GM21381 (cell line): ENCODE results near the gene NFIA.
"Not testable (repeated sequence)": the region's sequence is repeated elsewhere in the genome, so short reads cannot be mapped to it uniquely, and the experiment has no call there.

Experiments used
- ATAC-seq: cut with Tn5 transposase; IDR thresholded peaks from one replicate; pipeline ENCODE4 v1.9.1; 2021; ENCODE audit warnings: mild to moderate bottlenecking, moderate library complexity; ENCODE audit not compliant: unreplicated experiment

NFIA gene

DNA sequence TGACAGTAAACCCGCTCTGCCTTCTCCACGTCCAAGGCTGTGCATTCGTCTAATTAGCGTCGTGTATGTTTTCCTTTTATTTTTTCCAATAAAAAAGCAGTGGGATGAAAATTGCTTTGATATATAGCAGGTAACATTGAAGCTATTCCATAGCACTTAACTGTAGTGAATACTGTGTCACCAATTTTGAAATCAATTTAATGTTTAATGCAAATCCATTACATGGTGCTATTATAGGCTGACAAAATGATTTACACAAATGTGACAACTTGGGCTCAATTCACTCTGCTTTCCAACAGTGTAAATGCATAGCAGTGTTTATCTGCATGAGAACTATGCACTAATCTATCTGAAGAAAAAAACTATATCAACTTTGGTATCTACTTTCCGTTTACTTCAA is 377.8 kb downstream of the NFIA start:
- no peak for ATAC-seq

DNA sequence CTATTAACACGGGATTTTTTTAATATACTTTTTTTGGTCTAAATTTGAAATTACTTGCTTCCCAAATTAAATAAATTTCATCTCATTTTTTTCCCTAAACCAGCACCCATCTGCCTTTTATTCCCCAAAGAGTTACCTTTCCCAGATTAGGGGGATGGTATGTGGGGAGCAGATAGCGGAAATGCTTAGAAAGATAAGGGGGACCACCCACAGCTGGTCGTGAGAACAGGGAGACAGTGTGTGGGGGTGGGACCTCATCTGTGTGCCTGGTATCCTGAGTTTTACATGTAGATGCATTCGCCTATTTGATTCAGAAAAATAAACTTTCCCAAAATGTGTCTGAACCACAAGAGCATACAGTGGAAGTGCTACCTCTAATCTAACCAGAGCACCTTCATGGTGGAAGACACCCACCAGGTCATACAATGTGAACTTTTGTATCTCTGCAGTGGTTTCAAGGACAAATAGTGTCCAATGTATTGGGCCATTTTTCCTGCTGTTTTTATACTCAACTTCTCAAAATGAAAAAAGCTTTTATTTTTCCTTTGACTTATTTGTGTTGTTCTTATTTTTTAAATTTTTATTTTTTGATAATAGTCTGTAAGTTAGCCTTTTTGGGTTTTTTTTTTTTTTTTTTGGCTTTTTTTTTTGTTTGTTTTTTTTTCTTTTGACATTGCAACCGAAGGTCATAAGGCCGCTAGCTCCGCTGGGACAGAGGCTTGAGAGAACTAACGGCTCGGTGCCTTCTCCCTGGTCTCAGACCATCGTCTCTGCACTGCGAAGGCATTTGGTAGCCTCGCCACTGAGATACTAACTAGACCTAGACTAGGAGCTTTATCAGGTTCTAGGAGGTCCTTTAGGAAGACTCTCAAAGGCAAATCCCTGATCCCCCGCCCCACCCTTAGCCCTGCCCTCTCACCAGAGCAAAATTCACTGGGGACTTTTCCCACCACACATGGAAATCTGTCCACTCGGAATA is 379.3 kb downstream of the NFIA start:
- no peak for ATAC-seq

DNA sequence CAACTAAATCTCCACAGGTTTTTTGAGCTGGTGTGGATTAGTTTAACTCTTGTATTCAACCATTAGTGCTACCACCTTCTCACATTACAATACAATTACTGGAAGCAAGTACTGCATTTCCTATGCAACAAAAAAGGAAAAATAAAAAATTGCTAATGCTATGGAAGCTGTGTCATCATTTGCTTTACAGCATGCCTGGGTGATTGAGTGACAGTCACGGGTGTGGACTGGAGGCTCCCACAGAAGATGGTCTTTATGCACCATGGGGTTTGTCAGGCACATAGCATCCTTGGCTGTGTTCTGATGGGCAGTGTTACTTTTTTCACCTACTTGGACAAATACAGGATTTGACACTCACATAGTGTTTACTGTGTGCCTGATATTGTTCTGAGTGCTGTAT is 380.3 kb downstream of the NFIA start:
- no peak for ATAC-seq

DNA sequence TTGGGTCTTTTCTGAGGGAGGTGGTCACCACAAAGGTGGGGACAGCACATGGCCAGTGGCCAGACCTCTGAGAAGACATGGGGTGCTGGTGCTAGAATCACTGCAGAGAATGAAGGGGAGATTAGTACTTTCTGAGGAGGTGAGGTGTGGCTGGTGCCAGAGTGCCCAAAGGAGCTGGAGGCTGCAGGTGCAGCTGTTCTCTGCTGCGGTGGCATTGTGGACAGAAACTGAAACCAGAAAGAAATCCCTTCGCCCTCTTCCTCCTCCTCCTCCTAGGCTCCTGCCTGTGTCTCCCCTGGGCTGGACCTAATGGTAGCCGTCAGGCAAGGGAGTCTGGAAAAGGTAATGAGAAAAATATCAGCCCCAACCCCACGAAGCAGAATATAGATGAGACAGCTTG is 380.9 kb downstream of the NFIA start:
- no peak for ATAC-seq

DNA sequence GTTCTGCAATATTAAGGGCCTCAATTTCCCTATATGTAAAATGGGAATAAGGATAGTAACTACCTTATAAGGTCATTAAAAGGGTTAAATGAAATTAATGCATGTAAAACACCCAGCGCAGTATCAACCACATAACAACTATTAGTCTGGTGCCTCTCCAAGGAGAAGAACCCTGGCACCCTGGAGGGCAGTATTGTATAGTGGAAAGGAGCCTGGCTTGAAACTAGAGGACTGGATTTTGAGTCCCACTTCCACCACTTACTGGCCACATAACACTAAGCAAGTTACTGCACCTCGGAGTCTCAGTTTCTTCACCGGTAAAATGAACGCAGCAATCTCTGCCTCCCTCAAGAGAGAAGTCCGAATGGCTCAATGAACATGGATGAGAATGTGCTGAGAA is 385.5 kb downstream of the NFIA start:
- ATAC-seq: not testable (repeated sequence)

DNA sequence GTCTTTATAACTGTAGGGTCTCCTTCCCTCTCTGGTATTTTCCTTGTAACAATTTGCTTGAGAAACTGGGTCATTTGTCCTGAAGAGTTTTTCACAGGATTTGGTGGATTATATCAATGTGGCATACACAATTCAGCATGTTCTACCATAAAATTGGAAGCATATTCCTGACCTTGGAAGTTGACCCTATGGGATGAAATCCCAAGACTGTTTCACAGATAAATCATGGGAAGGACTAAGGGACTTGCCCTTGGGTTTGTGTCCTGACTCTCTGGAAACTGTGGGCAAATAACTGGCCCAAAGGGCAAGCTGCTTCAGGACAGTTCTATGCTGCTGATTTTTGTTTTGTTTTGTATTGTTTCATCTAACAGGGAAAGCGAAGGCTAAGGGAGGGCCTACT is 387.0 kb downstream of the NFIA start:
- ATAC-seq: no peak

DNA sequence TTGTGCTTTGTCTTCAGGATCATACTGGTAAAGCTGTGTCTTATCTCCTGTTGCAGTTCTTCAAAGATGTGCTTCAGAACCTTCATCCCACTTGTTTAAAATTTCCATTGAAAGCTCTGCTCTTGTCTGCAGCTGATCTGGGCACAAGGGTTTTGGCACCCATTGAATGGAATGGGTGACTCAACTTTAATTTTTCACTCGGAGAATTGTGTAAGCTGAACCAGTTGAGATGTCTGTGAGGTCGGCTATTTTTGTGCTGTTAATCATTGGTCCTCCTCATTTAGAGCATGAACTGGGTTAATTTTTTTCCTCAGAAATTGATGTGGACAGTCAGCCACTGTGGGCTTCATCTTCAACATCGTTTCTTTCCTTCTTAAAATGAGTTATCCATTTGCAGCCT is 390.5 kb downstream of the NFIA start:
- ATAC-seq: no peak

DNA sequence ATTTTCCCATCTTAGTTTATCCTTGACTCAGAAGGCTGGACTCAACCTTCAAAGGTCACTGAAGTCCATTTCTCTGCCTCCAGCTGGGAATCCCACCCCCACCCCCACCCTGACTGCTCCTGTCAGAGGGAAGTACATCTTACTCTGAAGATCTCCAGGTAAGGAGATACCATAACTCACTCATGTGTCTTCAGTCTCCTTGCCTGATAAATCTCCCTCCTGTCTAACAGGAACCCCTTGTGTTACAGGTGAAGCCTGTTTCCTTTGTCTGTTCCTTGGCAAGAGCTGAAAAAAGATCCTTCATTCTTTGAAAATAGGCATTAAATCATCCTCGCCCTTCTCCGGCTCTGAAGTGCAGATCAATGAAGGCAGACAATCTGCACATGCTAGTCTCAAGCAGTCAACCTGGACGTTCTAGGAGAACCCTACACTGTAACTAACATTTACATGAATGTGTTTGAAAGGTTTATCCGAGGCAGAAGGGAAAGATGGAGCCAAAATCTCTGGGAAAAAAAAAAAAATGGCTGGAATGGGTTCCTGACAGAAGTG is 392.0 kb downstream of the NFIA start:
- ATAC-seq: no peak

DNA sequence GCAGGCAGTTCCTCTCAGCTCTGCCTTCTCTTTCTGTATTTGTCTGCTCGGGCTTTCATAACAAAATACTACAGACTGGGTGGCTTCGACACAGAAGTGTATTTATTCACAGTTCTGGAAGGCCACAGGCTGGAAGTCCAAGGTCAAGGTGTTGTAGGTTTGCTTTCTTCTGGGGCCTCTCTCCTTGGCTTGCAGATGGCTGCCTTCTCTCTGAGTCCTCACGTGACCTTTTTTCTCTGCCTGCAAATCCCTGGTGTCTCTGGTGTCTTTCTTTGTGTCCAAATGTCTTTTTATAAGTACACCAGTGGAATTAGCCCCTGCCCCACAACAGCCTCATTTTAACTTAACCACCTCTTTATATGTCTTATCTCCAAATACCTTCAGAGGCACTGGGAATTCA is 392.6 kb downstream of the NFIA start:
- no peak for ATAC-seq

DNA sequence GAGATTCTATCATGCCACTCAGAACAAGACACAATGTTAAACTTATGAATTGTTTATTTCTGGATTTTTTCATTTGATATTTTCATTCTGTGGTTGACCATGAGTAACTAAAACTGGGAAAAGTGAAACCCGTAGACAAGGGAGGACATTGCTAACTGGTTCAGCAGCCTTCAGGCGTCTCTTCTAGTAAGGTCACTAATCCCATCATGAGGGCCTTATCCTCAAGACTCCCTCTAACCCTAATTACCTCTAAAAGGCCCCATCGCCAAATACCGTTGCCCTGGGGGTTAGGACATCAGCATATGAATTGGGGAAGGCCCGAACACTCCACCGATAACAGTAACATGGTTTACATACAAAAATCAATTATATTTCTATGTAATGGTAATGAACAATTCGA is 394.9 kb downstream of the NFIA start:
- ATAC-seq: no peak

DNA sequence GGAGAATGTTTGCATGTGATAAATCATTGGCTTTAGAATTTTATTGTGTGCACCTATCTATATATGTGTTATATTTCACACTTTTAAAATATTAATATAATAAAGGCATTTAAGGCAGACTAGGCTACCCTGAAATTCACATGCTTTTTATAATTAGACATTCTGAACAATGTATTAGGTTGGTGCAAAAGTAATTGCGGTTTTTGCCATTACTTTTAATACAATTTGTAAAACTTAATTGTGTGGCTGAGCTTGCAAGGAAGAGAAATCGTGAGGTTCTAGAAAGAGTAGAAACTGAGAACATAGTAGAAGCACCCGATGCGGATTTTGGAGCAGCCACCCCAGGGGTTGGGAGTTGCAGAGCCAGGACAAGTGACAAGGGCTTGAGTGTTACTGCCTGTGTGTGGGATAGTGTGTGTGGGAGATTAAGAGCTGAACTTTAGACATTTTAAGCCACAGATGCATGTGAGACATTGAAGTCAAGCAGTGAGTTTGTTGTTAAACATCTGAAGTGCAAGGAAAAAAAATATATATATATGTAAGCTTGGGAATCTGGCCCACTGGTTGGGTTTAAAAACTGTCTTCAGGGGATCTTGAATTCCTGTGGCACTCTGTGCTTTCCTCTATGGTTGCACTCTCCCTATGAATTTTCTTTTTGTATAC is 398.0 kb downstream of the NFIA start:
- ATAC-seq: no peak

DNA sequence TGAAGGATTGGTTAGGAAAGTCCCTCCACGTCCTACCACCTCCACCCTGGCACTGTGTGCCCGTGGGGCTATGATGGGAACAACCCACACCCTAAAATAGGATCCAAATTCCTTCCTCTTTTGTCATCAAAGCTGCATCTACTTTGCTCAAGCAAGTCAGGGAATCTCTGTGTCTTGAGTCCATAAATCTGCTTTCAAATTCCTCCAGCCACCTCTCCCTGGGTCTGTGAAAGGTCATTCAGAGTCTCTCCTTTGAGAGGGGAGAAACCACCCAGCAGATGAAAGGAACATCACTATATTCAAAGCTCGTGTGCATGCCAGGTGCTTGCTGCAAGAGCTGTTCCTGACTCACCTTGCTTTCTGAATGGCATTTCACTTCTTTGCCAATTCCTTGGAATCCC is 399.0 kb downstream of the NFIA start:
- ATAC-seq: no peak

DNA sequence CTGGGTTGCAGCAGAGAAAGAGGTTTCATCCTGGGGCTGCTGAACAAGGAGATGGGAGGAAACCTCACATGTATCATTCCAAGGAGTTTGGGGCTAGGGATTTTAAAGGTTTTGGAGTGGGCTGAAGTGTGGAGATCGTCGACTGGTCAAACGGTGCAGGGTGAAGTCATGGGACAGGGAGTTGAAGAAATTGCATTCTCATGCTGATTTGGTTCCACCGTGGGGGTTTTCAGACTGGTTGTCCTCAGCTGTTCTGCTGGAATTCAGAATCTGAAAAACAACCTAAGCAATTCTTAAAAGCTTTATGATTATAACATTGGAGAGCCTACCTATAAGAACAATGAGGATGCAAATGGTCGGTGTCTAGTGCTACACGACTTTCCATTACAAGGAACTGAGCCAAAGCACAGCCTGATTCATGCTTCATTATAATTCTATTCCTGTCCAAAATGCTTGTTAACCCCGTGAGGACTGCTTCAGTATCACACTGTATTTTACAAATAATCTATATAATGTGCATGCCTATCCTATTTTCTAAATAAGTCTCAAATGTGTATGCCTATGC is 399.9 kb downstream of the NFIA start:
- no peak for ATAC-seq

DNA sequence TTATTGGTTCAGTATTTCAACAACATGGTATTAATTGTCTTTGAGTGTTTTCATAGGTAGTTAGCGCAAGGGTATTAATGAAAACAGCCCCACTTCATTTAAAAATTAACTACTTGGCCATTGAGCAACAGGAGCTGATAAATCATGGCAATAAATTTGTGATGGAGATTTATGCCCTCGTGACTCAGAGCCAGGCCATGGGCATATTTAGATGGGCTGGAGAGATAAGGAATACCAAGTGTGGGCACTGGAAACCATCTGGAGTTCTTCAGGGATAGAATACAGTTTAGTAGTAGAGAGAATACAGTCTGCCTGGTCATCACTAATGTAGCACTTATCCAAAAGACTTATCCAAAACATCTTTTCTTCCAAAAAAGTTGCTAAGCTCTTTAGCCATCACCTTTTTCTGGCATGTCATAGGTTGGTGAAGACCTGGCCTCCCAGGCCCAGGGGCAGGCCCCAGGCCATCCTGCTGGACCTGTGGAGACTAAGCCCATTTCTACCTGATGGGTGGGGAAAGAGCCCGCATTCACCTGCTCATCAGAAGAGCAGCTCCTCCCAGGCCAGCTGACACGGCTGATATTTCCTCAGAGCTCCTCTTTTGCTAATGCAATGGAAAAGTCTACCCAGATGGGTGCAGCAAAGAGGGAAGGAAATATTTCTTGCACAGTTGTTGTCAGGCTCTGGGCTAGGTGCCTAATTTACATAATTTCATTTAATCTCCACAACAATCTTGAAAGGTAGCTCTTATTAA is 404.6 kb downstream of the NFIA start:
- ATAC-seq: no peak

DNA sequence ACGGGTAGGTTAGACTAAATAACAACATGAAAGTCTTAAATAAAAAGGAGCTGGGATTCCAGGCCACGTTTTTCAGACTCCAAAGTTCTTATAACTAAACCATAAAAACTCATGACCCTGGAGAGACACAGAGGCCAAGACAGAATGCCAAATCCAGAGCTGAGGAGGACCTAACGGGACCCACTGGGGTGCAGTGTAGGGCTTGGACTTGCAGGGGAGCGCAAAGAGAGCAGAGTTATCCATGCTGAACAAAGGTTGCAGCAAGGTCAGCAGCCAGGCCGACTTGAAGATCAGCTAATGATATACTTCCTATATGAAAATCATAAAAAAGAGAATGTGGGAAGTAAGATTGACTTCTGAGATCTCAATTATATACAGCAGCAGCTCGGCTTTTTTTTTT is 405.4 kb downstream of the NFIA start:
- ATAC-seq: no peak

DNA sequence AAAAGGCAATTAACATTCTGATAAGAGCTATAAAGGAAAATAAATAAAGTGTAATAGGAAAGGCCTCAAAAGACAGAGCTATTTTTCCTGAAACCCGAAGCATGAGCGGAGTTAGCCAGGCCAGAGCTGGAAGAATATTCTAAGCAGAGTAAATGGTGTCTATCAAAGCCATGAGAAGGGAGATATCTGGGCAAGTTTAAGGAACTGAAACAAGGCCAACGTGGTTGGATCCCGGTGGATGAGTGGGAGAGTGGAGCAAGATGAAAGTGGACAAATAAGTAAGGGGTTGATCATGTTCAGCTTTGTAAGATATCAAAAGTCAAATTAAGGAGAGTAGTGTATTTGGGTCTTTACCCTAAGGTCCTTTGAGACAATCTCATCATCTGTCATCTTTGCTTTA is 408.6 kb downstream of the NFIA start:
- ATAC-seq: no peak

DNA sequence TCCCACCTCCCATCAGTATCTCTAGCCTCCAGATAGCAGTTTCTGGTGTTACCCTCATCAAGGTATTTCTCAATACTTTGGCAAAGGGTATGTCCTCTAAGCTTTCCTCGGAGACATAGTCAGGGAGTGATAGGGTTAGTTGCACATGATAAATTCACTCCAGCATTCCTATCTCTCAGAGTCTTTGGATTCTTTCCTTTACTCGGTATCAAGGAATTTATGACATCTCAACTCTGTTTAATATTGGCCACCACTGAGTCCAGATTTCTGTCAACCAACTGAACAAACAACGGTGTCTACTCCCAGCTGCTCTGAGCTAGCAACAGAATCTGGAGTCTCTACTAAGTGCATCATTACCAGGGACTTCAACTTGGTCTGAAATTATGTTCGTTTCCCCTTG is 409.1 kb downstream of the NFIA start:
- ATAC-seq: no peak

DNA sequence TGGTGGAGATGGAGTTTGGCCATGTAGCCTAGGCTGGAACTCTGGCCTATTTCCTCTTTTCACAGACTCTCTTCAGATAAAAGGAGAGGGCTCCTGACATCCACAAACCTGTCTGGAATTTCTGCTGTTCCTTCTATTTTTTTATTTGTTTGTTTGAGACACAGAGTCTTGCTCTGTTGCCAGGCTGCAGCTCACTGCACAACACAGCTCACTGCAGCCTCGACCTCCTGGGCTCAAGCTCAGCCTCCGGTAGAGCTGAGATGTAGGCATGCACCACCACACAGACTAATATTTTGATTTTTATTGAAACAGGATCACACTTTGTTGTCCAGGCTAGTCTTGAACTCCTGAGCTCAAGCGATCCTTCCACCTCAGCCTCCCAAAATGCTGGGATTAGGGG is 411.6 kb downstream of the NFIA start:
- ATAC-seq: no peak

DNA sequence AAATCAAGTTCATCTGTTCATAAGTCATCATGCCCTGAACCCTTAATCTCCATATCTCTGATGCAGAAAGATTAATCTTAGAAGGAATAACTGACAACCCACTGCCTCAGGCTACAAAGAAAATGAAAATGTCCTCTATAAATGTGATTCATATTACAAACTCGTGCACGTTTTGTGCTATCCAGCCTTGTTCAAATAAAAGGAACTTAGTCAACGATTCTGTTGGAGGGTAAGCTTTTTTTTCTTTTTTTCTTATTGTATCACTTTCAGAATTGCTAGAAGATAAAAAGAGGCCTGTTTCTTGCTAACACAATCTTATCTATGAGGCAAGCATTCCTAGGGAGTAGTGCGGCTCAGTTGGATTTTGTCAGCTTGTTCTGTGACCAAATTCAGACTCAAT is 414.1 kb downstream of the NFIA start:
- ATAC-seq: no peak

DNA sequence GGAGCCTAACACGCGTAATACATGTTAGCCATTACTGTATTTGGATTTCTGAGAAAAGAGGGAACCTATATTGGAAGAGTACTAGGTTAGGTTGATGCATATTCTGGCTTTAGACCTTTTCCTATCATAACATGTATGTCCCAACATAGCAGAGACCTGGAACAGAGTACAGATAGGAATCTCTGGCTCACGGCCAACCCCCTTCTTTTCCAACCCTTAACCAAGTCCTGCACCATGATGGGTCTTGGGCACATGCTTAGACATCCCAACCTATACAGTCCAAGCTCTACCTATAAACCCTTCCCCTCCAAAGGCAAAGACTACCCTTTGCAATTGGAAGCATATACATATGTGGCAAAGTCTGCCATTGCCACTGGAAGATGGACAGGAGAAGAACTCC is 414.7 kb downstream of the NFIA start:
- ATAC-seq: no peak

DNA sequence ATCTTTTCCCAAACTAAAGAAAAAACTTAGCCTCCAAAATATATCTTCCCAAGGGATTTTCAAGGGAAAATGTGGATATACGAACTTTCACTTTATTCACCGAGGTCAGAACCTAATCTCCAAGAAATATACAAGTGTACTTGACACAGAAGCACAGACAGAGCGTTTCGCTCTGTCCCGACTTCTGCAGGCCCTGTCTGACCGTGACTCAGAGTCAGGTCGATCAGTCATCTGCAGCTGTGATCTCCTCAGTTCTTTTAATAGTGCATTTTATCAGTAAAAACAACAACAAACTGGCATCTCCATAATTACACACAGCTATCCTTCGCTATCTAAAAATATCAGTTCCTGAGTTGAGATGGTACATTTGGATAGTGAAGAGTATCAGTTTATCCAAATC is 416.0 kb downstream of the NFIA start:
- ATAC-seq: no peak
